ENCODE data around the gene CAMK2N1. TPM values are rescaled to one million over a fixed set of nuclear protein-coding genes. Genes with fewer than 3 reads are reported as not detected.
A peak's percentile ranks its signal among the peaks of the same experiment; 100 is the strongest.
"Not testable (repeated sequence)": the region's sequence is repeated elsewhere in the genome, so short reads cannot be mapped to it uniquely, and the experiment has no call there.

CAMK2N1 gene
- 2.2 TPM for total RNA-seq

GRCh38 chr1:20485527-20486456 is at the start of gene CAMK2N1:
TSS of gene CAMK2N1 (minus strand) at chr1:20486210. CDS start at chr1:20485379, 831 bp downstream.
- DNase-seq = peak; percentile 40

- DNase-seq = no peak
These were observed 48.8 kb upstream of the CAMK2N1 start for GRCh38 chr1:20534659-20535417.

- no peak for DNase-seq
These were observed 47.6 kb upstream of the CAMK2N1 start for GRCh38 chr1:20533635-20534034.

GRCh38 chr1:20530901-20531300 is 44.9 kb upstream of the CAMK2N1 start:
- DNase-seq = peak; percentile 36

GRCh38 chr1:20530306-20530705 is 44.3 kb upstream of the CAMK2N1 start:
- DNase-seq = no peak

- no peak for DNase-seq
These were observed 42.2 kb upstream of the CAMK2N1 start for GRCh38 chr1:20528221-20528620.

- no peak for DNase-seq
These were observed 40.3 kb upstream of the CAMK2N1 start for GRCh38 chr1:20526267-20526666.

GRCh38 chr1:20521960-20522861 is 36.2 kb upstream of the CAMK2N1 start:
- peak; percentile 93 for DNase-seq

- not testable (repeated sequence) for DNase-seq
These were observed 33.7 kb upstream of the CAMK2N1 start for GRCh38 chr1:20519609-20520262.

GRCh38 chr1:20511518-20512428 is 25.8 kb upstream of the CAMK2N1 start:
- DNase-seq = no peak

- no peak for DNase-seq
These were observed 22.4 kb upstream of the CAMK2N1 start for GRCh38 chr1:20508411-20508771.

- DNase-seq = peak; percentile 97
These were observed 21.8 kb upstream of the CAMK2N1 start, which contains the start of gene MUL1 for GRCh38 chr1:20507564-20508410. TSS of gene MUL1 (minus strand) at chr1:20508151. CDS start at chr1:20508024, 127 bp downstream.

- no peak for DNase-seq
These were observed 21.2 kb upstream of the CAMK2N1 start for GRCh38 chr1:20507248-20507563.

- DNase-seq = no peak
These were observed 19.5 kb upstream of the CAMK2N1 start for GRCh38 chr1:20505488-20505887.

GRCh38 chr1:20500716-20501115 is 14.7 kb upstream of the CAMK2N1 start:
- DNase-seq = no peak

GRCh38 chr1:20499718-20500117 is 13.7 kb upstream of the CAMK2N1 start:
- DNase-seq = no peak

- no peak for DNase-seq
These were observed 13.1 kb upstream of the CAMK2N1 start for GRCh38 chr1:20499105-20499504.

GRCh38 chr1:20498116-20498515 is 12.1 kb upstream of the CAMK2N1 start:
- DNase-seq = no peak

GRCh38 chr1:20497506-20497905 is 11.5 kb upstream of the CAMK2N1 start:
- no peak for DNase-seq
